Heart left ventricle (tissue), 13 donors: ENCODE data around the gene PAX5.

Source experiments
- CTCF ChIP-seq, 12 donors: fragments of 200-600 bp; sonication (generic) in 4 of 12; IDR thresholded peaks; one replicate each; pipeline versions ENCODE4 v1.5.0 to v1.8.0; 2018 to 2022; ENCODE audit warnings: antibody characterized with exemption in 12 of 12, mild to moderate bottlenecking in 5 of 12
- POLR2A ChIP-seq, 2 donors: fragments of 450-650 bp; IDR thresholded peaks; one replicate each; pipeline ENCODE4 v1.6.1; 2017; ENCODE audit warnings: antibody characterized with exemption in 2 of 2, mild to moderate bottlenecking in 2 of 2, moderate library complexity in 2 of 2
- donor health status: ischemic (EF 13 %, LVEDD 7.1; RV severe dilation, severe dysfunction).
- donor health status: DM: no; HTN: yes; CAD: no.
- donor health status: DM: no; HTN: no; CAD: no.
- donor health status: ischemic (EF 25% LVEDD 6.9; RV normal size, moderate dysfunction).
- donor health status: ischemic (EF 25% LVEDD 5.7; RV mildly dilated, moderate dysfunction).
- donor health status: ischemic (EF 35%, LVEDD 5.7; RV mildly dilated, moderate dysfunction).
- donor health status: nonischemic (EF 11% LVEDD 7.7; RV severe dilation, severe dysfunction).
- donor health status: DM: yes; HTN: yes; CAD: no.
- donor health status: PGD.
- donor health status: ischemic (EF 29% LVEDD 5.4; RV normal size, mild dysfunction).
- donor health status: nonischemic (EF 23%, LVEDD 6.1; RV moderate dilation, normal function).

GRCh38 chr9:37010180-37010579, 23.9 kb downstream of the PAX5 start:
- TF ChIP-seq CTCF (IDR thresholded peaks at IDR 0.05) (no peak), POLR2A (IDR thresholded peaks at IDR 0.05) (no peak)
